Right ventricle myocardium inferior (tissue), 1 donor: Measurements from ENCODE around the gene URB1. TPM values are rescaled to one million over a fixed set of nuclear protein-coding genes. Genes with fewer than 3 reads are reported as not detected.

Experiments
- ATAC-seq: fragments of 200-7000 bp; cut with Tn5 transposase; one replicate; pipeline ENCODE4 v1.9.1; 2020; ENCODE audit warnings: mild to moderate bottlenecking, moderate library complexity
- DNase-seq: peaks from one replicate; pipeline ENCODE4 v3.0.0; 2021; ENCODE audit errors: missing footprints
- intact Hi-C: fragments of 100-400 bp; cut with DNase I; formaldehyde crosslinking; loops from one replicate; pipeline ENCODE4 v1.11.0; 2022
- total RNA-seq: library from RNA; stranded (reverse); fragmentation: NEBNext Ultra II Directional; extraction: Animal tissue kit (Norgen Biotek cat#: 25700); gene quantifications from one replicate; pipeline ENCODE4 v1.2.1, GENCODE V29; 2021
- donor health status: DM: no; HTN: yes; CAD: no; lungs with severe emphysema.

Gene URB1
- total RNA-seq, 1 donor from 2014 or later, result 11.6 TPM

DNA sequence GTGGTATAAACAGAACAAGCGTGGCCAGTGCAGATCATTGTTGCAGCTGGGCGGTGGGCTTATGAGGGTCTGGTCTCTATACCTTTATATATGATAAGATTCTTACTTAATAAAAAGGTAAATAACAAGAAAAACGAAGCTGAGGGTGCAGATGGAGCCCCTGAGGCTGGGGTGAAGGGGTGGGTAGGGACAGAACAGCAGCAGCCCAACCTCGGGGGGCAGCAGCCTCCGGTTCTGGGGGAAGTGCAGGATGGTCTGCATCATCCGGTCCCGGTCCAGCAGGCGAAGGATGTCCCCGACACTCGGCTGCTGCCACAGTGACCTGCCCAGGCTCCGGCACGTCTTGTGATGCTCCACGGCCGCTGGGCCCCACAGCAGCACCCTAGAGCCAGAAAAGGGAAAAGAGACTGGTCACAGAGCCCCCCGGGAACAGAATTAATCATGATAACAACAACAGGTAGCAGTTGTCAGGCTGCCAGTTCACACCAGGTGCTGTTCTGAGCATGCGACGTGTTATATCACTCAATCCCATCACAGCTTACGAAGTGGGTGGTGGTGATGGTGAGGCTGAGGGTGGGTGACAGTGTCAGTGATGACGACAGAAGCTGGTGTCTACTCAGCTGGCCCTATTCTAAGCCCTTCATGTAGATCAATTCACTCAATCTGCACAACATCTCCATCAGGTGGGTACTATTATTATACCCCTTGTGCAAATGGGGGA, 58.7 kb downstream of the URB1 start:
- no peak for DNase-seq
- no peak for ATAC-seq
- intact Hi-C loops, result no loop called here

DNA sequence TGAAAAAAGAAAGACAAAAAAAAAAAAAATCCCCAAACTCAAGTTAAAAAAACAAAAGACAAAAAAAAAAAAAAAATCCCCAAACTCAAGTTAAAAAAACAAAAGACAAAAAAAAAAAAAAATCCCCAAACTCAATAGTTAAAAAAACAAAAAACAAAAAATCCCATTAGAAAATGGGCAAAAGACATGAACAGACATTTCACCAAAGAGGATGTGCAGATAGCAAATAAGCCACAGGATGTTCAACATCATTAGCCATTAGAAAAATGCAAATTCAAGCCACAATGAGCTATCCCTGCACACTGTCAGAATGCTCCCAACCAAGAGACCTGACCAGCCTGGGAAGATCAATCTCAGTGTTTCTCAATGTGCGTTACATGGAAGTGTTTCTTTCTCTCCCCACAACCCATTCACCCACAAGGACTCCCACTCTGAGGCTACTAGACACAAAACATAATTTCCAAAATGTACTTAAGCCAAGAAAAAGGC, 60.3 kb downstream of the URB1 start:
- DNase-seq (no peak), ATAC-seq (no peak)
- intact Hi-C loops, result no loop called here

DNA sequence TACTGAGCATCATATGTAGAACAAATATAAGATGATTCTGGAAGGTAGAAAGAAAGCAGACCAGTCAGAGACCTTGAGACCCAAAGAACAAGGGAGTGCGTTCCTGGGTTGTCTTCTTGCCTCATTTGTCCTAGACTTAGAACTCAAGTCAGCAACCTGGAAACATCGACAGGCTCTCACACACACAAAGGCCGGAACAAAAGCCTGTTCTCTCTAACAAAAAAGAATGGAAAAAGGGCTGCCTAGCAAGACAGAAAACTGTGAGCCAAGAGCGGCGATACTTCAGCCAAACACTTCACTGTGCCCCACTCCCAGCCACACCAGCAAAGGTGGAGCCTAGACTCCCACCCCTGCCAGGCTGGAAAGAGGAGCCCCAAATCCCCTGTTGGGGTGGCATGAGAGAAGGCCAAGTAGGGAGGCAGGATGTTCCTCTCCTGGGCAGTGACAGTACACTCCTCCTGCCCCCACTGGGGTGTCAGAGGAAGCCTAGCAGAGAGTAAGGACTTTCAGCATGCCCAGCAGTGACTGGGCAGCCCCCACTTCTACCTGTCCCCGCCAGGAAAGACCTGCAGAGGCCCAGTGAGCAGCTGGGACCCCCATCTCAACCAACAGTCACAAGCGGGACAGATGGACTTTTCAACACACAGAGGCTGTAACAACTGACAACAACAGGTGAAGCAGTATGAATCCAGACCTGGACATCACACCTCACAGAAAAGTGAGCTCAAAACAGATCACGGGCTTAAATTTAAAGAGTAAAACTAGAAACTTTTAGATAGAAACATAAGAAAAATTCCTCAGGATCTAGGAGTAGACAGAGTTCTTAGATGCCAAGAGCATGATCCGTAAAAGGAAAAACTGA, 61.1 kb downstream of the URB1 start:
- ATAC-seq, result no peak
- DNase-seq, result no peak
- intact Hi-C loops, result no loop called here

DNA sequence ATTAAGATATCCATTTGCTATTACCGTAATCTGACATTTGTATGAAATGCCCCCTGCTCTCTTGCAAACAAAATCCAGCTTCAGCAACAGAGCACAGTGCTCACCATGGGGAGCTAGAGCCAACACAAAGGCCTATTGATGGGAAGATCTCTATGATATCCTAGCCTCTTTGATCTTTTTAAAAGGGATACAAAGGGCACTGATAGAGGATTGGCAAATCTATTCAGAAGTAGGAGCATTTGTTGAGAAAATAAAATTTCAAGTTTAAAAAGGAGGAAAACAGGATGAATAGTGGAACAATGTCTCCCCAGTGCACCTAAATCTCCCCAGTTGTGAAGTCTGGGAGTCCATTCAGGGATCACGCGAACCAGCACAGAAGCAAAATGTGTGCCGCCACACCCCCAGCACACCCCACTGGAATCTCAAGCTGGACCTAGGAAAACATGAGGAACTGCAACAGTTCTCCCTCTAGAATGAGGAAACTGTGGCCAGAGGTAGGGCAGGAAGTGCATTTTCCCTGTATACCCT, 62.0 kb downstream of the URB1 start:
- ATAC-seq (no peak), DNase-seq (no peak)
- intact Hi-C loops, result no loop called here

DNA sequence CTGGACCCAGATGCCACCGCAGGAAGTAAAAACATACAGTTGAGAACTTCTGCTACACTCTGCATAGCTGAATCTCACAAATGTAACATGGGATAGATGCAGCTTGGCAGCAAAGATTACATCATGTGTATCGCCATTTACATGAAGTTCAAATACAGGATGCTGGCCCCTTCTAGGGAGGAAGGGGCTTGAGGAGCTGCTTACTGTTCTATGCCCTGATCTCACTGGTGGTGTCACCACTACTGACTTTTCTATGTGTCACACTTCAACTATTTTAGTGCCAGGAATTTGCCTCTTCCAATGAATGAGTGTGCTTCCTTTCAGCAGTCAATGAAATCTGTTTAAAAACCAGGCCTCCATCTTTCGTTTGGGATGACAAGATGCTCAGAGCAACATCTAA, 63.0 kb downstream of the URB1 start:
- intact Hi-C loops, result no loop called here
- ATAC-seq (no peak), DNase-seq (no peak)

DNA sequence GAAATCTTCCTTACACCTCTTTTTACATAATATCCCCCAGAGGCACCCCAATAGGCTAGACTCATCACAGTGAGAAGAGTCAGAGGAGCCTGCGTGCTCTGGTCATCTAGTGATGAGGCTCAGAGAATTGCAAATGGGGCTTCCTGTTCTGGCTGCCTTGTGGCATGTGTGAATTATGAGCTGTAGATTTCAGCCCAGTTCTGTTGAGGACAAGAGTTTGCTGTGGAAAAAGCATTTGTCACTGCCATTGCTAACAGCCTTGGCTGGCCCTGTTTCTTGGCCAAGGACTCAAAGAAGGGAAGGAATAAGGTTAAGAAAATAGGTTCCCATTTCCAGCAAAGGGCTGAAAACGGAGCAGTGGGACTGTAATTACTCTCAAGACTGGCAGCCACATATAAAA, 63.5 kb downstream of the URB1 start:
- DNase-seq (no peak), ATAC-seq (no peak)
- intact Hi-C loops, result no loop called here

DNA sequence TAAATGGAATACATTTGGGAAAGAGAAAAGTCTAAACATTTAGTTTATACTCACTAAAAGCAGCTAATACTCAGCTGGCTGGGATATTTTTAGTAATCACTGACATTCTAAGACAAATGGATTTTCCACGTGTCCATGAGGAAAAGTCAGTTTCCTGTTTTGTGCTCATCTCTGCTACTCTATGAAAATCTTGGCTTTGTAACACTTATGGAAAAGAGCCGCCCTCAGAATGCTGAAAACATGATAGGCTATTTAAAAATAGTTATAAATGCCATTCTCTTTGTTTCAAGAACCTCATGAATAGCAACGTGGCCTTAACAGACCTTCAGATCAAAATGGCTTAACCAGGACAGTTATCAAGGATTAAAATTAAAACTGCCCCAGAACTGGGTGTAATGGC, 64.2 kb downstream of the URB1 start:
- ATAC-seq, result peak; percentile 24
- no peak for DNase-seq
- intact Hi-C loops, result no loop called here

DNA sequence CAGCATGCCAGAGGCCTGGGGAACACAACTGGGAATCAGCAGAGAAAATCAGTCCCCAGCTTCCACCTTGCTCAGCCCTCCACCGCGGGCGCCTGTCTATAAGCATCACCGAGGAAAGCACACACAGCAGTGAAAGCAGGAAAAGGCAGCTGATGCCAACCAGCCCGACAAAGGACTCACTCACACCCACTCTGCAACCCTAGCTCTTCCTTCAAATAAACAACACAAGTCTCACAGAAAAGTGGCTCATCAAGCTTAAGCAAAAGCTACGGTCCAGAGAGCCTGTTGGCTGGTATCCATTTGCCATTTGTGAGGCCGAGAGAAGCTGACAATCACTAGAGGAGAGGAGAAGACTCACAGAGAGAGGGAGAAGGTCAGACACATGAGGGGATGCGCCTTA, 67.1 kb downstream of the URB1 start:
- no peak for ATAC-seq
- intact Hi-C loops, result no loop called here
- DNase-seq, result no peak

DNA sequence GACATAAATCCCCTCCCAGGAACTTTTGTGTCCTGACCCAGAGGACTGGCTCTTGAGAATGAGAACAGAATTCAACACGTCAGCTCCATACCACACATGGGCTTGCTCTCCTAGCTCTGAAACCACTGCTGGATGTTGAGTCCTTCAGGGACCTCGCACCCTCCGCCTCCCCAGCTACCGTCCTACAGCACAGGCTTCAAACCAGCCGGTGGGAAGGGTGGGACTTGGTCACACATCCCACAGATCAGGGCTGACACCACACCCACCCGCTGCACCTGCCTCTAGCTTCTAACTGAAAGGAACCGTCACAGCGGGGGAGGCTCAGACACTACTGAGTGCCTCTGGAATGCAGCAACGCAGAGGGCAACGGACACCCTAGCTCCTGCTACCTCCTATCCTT, 70.1 kb downstream of the URB1 start:
- no peak for DNase-seq
- no peak for ATAC-seq

DNA sequence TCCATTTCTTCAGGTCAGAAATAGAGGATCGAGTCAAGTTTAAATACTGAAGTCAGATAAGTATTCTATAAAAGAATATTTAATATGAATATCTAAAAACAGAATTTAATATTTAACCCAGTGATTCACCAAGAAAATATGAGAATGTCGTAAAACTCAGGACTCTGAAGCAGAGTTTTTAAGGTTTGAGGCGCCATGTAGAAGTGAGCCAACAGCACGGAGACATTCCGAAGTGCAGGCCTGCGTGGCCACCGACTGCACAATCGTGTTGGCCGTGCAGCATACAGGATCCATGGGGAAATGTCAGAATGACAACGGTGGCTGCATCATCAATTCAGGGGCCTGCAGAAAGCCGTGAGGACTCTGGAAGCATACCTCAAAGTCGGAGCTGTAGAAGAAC, 70.7 kb downstream of the URB1 start:
- no peak for DNase-seq
- intact Hi-C loops, result no loop called here
- ATAC-seq, result no peak

More for the DNA sequence above, 70.1 kb downstream of the URB1 start:
- intact Hi-C loops, result no loop called here

DNA sequence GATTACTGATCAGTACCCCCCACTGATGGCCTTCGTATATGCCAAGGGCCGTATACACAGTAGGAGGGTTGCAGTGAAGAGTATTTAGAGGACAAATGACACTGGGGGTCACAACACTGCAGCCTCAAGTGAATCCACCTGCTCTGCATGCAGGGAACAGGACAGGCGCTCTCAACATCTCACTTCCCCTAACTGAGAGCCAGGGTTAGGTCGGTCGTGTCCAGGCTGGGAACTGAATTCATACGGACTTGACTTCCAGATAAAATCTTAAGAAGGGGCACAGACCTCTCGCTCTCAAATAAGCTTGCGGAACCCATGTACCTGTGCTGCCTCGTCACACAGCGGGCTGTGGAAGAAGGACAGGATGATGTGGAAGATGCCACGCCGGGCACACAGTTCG, 71.3 kb downstream of the URB1 start:
- intact Hi-C loops, result no loop called here

DNA sequence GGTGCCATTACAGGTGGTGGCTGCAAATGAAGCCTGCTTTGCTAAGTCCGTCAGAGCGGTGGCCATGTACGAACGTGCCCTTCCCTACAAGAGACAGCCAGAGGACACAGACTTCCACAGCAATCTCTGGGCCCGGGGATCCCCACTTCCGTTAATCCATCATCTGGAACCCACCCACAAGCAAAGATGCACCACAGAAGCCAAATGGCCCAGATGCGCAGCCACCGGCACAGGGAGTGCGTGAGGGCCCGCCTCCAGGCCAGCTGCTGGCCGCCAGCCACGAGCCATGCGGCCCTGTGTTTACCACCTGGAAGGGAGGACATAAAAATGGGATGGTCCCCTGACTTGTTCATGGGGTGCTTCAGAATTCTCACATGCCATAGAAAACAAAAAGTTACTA, 72.1 kb downstream of the URB1 start:
- DNase-seq, result no peak
- no peak for ATAC-seq
- intact Hi-C loops, result no loop called here

More for the DNA sequence above, 71.3 kb downstream of the URB1 start:
- no peak for ATAC-seq
- DNase-seq, result no peak

DNA sequence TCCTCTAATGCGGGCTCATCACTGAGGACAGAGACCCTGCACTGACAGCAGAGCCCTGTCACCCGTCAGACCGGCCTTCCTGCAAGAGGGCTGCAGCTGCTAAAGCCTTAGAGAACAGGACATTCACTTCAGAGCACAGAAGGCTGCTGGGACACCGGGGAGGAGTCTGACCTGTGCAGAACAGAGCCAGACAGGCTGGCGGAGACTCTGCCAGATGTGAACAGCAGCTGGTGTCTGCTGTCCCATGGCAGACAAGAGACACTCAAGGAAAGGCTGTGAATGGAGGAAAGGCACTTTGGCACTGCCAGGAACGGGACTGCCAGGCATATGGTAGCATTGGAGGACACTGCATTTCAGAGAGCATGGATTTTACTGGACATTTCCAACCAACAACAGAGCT, 72.8 kb downstream of the URB1 start:
- intact Hi-C loops, result no loop called here
- no peak for ATAC-seq
- DNase-seq, result no peak

DNA sequence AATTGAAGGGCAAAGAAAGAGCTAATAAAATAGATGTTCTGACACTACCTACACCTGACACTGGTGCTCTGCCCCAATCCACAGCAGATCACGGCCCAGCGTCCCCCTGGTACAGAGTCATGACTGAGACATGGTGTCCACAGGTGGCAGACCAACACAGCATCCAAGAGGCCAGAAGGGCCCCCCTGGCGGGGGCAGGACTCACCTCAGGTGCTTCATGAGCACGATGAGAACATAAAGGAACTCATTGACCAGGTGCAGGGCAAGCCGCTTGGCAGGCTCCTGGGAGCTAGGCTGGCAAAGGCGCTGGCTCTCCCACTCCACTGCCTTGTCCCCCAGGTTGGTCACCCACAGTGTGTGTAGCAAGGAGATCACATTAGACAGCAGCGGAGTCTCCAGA, 73.8 kb downstream of the URB1 start:
- no peak for DNase-seq
- intact Hi-C loops, result no loop called here
- no peak for ATAC-seq

DNA sequence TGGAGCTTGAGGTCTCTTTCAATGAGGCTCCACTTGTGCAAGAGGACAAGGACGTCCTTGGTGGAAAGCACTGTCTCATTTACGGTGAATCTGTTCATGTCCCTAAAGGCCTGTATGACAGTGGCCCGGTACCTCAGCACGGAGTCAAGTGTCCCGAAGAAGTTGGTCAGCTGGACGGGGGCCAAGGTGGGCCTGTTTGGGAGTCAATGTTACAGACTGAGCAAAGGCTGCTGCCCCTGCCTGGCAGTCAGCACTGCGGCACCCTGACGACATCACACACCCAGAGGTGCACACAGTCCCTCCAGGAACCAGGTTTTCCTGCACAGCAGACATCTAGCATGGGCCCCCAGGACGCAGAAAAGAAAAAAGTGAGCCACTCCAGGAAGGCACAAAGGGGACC, 75.1 kb downstream of the URB1 start:
- ATAC-seq, result no peak
- intact Hi-C loops, result no loop called here

DNA sequence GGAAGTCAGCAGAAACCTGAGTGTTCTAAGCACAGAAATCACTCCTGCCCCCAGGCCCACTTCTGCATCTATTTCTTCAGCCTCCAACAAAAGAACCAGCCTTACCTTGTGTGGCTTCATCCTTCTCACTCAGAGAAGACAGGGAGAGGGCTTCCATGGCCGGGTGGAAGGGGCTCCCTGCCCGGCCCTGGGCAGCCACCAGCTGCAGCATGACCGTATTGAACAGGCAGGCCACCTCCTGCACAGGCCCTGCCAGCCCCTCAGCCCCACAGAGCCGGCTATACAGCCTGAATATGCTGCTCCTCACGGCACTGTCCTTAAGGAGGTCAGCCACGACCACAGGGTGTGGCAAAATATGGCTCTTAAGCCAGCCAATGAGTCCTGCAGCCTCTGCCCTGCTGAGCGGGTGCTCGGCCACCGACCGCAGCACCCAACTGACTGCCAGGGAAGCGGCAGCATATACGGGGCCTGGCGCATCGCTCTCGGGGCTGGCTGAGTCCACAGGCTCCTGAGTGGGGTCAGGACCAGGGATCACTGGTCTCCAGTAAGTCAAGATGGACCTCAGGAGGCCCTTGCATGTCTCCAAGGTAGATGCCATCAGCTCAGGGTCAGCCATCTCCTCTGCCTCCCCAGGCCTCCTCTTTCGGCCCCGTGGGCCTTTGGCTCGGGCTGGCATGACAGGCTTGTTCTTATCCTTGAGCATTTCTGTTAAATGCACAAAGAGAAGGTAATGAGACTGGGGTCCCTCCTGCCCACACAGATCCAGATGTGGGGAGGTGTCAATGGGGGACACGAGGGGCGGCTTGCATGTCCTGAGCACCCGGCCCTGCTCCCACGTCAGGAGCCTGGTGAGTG, 76.2 kb downstream of the URB1 start:
- DNase-seq (no peak), ATAC-seq (no peak)
- intact Hi-C loops, result no loop called here

More for the DNA sequence above, 75.1 kb downstream of the URB1 start:
- no peak for DNase-seq

DNA sequence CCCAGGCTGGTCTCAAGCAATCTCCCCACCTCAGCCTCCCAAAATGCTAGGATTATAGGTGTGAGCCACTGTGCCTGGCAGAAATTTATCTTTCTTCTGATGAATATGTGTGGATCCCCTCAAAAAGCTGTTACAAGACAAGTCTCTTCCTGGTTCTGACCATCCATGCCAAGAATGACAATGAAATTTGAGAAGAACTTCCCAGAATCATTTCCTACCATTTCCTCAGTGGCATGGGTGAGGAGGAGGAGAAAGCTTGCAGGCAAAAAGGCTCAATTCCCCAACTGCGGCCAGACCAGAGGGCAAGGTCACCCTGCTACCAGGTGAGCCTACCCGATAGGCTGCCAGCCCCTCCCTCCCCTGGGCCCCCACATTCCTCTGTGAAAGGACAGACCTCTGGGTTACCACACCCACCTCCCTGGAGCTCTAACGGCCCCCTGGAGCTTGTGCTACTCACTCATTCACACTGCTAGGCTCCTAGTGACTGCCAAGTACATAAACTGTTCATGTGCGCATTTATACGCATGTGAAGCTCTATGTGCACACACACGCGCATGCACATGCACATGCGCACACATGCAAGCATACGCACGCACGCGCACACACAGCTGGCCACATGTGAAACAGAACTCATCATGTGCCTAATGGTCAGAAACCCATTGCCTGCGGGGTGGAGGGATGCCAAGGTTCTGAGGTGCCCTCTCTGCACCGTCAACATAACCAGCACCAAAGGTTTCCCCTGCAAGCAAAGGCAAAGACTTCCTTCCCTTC, 77.1 kb downstream of the URB1 start:
- intact Hi-C loops, result no loop called here
- no peak for DNase-seq
- ATAC-seq, result no peak

DNA sequence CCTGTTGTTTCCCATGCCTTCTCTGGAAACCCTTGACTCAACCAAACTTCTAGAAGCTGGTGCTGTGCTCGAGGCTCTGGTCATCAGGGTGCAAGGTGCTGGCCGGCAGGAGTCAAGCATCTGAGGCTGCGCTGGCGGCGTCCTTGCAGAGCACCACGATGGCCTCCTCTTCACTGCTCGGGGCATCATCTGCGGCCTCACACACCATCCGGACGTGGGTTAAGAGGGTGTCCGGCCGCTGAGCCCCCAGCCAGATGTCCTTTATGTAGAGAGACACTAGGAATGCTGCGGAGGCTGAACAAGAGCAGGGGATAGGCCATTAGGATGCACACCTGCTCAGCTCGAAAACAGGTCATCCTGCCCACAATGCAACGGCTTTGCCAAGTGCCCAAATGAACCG, 78.0 kb downstream of the URB1 start:
- ATAC-seq (no peak), DNase-seq (no peak)
- intact Hi-C loops, result no loop called here
